Measurements from ENCODE around the gene DDX17. TPM values are rescaled to one million over a fixed set of nuclear protein-coding genes. Genes with fewer than 3 reads are reported as not detected.

DDX17 gene
- total and polyA plus RNA-seq, 9 of the 15 experiments (the other 6 are each of a cell fraction or from before 2014, with no cell fraction given): 17.6 to 421 (median 189) TPM

- no peak for TF ChIP-seq NR2C2 (CRISPR knock-in tag; IDR thresholded peaks at IDR 0.05)
- peak; percentile 72; the same call in 1 of the 2 replicates for TF ChIP-seq NR2C2 (tag; IDR thresholded peaks at IDR 0.05)
- no peak for TF ChIP-seq CEBPZ (IDR thresholded peaks at IDR 0.05; ENCODE audit: borderline replicate concordance, low read depth, low read length)
- no peak for TF ChIP-seq BCL6 (CRISPR knock-in tag; IDR thresholded peaks at IDR 0.05)
- no peak for TF ChIP-seq MECOM (CRISPR knock-in tag; IDR thresholded peaks at IDR 0.05)
- TF ChIP-seq, protein P1, sequence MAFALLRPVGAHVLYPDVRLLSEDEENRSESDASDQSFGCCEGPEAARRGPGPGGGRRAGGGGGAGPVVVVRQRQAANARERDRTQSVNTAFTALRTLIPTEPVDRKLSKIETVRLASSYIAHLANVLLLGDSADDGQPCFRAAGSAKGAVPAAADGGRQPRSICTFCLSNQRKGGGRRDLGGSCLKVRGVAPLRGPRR (CRISPR knock-in tag; IDR thresholded peaks at IDR 0.05): no peak
- TF ChIP-seq U2AF2 (optimal IDR thresholded peaks at IDR 0.05; ENCODE audit: low read depth, low read length): no peak
- TF ChIP-seq KAT8 (IDR thresholded peaks at IDR 0.05; ENCODE audit: low read depth): peak; percentile 84
- peak; percentile 79 for TF ChIP-seq PHF8 (IDR thresholded peaks at IDR 0.05; ENCODE audit: borderline replicate concordance, low read length)
- peak; percentile 51; the same call in 1 of the 2 replicates for TF ChIP-seq SOX6 (IDR thresholded peaks at IDR 0.05)
- no peak for TF ChIP-seq ZNF133 (CRISPR knock-in tag; IDR thresholded peaks at IDR 0.05)
- no peak for TF ChIP-seq NFE2 (IDR thresholded peaks at IDR 0.05; ENCODE audit: low read depth)
- no peak for TF ChIP-seq PHB2 (IDR thresholded peaks at IDR 0.05; ENCODE audit: low read depth)
- TF ChIP-seq ZBED1 (IDR thresholded peaks at IDR 0.05): 0 out of 2 replicates have a peak, but pooled peaks have one; percentile 47
- peak; percentile 38; the same call in 1 of the 2 replicates for TF ChIP-seq ZC3H4 (CRISPR knock-in tag; IDR thresholded peaks at IDR 0.05; ENCODE audit: borderline replicate concordance)
- no peak for TF ChIP-seq NUFIP1 (IDR thresholded peaks at IDR 0.05; ENCODE audit: partially characterized antibody)
- TF ChIP-seq, protein P2, sequence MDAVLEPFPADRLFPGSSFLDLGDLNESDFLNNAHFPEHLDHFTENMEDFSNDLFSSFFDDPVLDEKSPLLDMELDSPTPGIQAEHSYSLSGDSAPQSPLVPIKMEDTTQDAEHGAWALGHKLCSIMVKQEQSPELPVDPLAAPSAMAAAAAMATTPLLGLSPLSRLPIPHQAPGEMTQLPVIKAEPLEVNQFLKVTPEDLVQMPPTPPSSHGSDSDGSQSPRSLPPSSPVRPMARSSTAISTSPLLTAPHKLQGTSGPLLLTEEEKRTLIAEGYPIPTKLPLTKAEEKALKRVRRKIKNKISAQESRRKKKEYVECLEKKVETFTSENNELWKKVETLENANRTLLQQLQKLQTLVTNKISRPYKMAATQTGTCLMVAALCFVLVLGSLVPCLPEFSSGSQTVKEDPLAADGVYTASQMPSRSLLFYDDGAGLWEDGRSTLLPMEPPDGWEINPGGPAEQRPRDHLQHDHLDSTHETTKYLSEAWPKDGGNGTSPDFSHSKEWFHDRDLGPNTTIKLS (IDR thresholded peaks at IDR 0.05; ENCODE audit: borderline replicate concordance, low read depth): no peak; the same call in 1 of the 2 replicates
- no peak for TF ChIP-seq PATZ1 (CRISPR knock-in tag; IDR thresholded peaks at IDR 0.05; ENCODE audit: borderline replicate concordance)
- no peak for TF ChIP-seq SAP30 (IDR thresholded peaks at IDR 0.05; ENCODE audit: borderline replicate concordance, insufficient read depth, low read depth, low read length, poor library complexity, severe bottlenecking)
Observed at GRCh38 chr22:38506118-38506962, at the start of gene DDX17 (continued).
